ENCODE results near the gene IDI1. TPM values are rescaled to one million over a fixed set of nuclear protein-coding genes. Genes with fewer than 3 reads are reported as not detected.

Gene IDI1
- total and polyA plus RNA-seq, 4 donors, result 18.9 to 43.3 (median 33.9) TPM

DNA sequence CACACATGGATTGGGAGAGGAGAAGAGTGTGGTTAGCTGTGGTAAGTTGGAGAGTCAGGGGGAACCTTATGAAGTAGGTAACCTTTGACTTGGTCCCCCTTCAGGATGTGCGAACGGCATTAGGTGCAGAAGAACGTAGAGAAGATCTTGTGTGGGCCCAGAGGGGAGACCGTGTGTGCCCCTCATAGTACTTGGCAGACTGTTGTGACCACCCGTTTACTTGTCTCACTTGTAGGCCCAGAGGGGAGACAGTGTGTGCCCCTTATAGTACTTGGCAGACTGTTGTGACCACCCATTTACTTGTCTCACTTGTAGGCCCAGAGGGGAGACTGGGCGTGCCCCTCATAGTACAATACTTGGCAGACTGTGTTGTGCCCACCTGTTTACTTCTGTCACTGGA lies 58.1 kb downstream of the IDI1 start:
- Histone ChIP-seq H3K27me3 (ENCODE audit: control insufficient read depth in 1 of 2, insufficient read depth in 2 of 2, low read length in 1 of 2) (no peaks in the 10 kb centered on the region), H3K4me1 (ENCODE audit: control insufficient read depth in 1 of 2, insufficient read depth in 2 of 2, low read length in 2 of 2) (no peaks in the 10 kb centered on the region), H3K4me3 (ENCODE audit: low read length in 2 of 2) (no peak overlapping the region), H3K9me3 (ENCODE audit: control insufficient read depth, low read length) (no peaks in the 10 kb centered on the region), H3K36me3 (ENCODE audit: control insufficient read depth in 1 of 2, insufficient read depth in 2 of 2, low read length in 1 of 2) (no peaks in the 10 kb centered on the region), H3K27ac (ENCODE audit: low read depth in 1 of 2, low read length in 2 of 2) (no peak overlapping the region)
- DNase-seq, result no peak
- intact Hi-C loops (cut with DNase I), result no loop called here
- WGBS, 2 donors, result 94% methylated on average over 6 of the region's 6 CpGs
- no peak for ATAC-seq (ENCODE audit: low FRiP score)

Other genes starting within 250 kb of the IDI1 start
- gene LARP4B, start 117.4 kb downstream of the IDI1 start, total RNA-seq, result 10 to 100 TPM; 73.2 to 82.4 TPM
- 10 to 100 TPM in 1 of 2 donors, 1 to 10 TPM in 1; 8.1 to 12.3 TPM for gene LARP4B, start 117.4 kb downstream of the IDI1 start, polyA plus RNA-seq
- 10 to 100 TPM; 29.2 to 46.9 TPM for gene GTPBP4, start 60.7 kb downstream of the IDI1 start, total RNA-seq
- gene GTPBP4, start 60.7 kb downstream of the IDI1 start, polyA plus RNA-seq, result 10 to 100 TPM; 21.6 to 24.7 TPM
- not detected for gene IDI2, start 23.3 kb downstream of the IDI1 start, total RNA-seq
- under 1 TPM in 1 of 2 donors, not detected in 1; 0.10 TPM for gene IDI2, start 23.3 kb downstream of the IDI1 start, polyA plus RNA-seq
- 10 to 100 TPM; 20.3 to 25.9 TPM for gene WDR37, start 7.3 kb upstream of the IDI1 start, total RNA-seq
- gene WDR37, start 7.3 kb upstream of the IDI1 start, polyA plus RNA-seq, result 1 to 10 TPM; 3.9 to 8.6 TPM

All from aorta (tissue), 5 donors.